ENCODE measurements around the gene DGKB.

- TF ChIP-seq, protein P1, sequence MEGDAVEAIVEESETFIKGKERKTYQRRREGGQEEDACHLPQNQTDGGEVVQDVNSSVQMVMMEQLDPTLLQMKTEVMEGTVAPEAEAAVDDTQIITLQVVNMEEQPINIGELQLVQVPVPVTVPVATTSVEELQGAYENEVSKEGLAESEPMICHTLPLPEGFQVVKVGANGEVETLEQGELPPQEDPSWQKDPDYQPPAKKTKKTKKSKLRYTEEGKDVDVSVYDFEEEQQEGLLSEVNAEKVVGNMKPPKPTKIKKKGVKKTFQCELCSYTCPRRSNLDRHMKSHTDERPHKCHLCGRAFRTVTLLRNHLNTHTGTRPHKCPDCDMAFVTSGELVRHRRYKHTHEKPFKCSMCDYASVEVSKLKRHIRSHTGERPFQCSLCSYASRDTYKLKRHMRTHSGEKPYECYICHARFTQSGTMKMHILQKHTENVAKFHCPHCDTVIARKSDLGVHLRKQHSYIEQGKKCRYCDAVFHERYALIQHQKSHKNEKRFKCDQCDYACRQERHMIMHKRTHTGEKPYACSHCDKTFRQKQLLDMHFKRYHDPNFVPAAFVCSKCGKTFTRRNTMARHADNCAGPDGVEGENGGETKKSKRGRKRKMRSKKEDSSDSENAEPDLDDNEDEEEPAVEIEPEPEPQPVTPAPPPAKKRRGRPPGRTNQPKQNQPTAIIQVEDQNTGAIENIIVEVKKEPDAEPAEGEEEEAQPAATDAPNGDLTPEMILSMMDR (IDR thresholded peaks at IDR 0.05): no peak
- no peak for TF ChIP-seq POLR2A (IDR thresholded peaks at IDR 0.05)
These were observed 212.5 kb downstream of the DGKB start for GRCh38 chr7:14690075-14690474.

Measured in gastroesophageal sphincter (tissue), 3 donors.